A673 (cell line): Measurements from ENCODE around the gene WFIKKN1.

Experiments
- CTCF ChIP-seq: fragments of 300-800, 200-600 bp; sonication (generic); conservative IDR thresholded peaks from 2 replicates; pipeline ENCODE4 v1.5.1; 2017; ENCODE audit warnings: low read depth, mild to moderate bottlenecking, antibody characterized with exemption, low read length, moderate library complexity, mixed read lengths
- EZH2 ChIP-seq: fragments of 200-600 bp; sonication (generic); IDR thresholded peaks from 2 replicates; pipeline ENCODE4 v1.6.1; 2017; ENCODE audit warnings: borderline replicate concordance, low read depth, mild to moderate bottlenecking, mixed read lengths, antibody characterized with exemption, low read length; ENCODE audit not compliant: poor library complexity, severe bottlenecking

GRCh38 chr16:680625-680945 lies 49.8 kb downstream of the WFIKKN1 start:
- no peak for TF ChIP-seq CTCF
- no peak for TF ChIP-seq EZH2
